Measurements from ENCODE around the gene HMGXB3. TPM values are rescaled to one million over a fixed set of nuclear protein-coding genes. Genes with fewer than 3 reads are reported as not detected.

The HMGXB3 gene
- total RNA-seq, 2 donors from 2014 or later = 21.8 to 40.2 TPM

DNA sequence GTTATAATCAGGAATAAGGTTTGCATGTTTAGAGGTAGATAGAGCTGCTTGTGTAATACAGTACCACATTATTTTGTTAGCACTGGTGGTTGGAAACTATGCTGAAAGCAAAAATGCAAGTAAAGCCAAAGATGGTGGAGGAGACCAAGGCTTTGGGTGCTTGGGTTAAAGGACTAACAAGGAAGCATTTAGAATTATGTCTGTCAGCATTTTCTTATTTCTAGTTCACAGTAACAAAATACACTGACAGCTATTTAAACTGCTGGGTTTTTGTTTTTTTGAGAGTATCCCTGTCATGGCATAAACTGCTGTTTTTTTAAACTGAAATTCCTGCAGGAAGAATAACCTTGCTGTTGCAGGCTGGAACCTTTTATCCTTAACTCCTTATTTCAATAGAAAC is 6.5 kb downstream of the HMGXB3 start:
- Histone ChIP-seq H3K4me1 (peaks cover 8% of the 10 kb centered on the region), H3K27ac (no peak overlapping the region), H3K4me3 (no peak overlapping the region), H3K9me3 (no peaks in the 10 kb centered on the region), H3K36me3 (no peaks in the 10 kb centered on the region), H3K27me3 (no peaks in the 10 kb centered on the region), H3K9ac (ENCODE audit: low read depth in 2 of 2, low read length in 2 of 2) (no peak overlapping the region)
- TF ChIP-seq, protein P1, sequence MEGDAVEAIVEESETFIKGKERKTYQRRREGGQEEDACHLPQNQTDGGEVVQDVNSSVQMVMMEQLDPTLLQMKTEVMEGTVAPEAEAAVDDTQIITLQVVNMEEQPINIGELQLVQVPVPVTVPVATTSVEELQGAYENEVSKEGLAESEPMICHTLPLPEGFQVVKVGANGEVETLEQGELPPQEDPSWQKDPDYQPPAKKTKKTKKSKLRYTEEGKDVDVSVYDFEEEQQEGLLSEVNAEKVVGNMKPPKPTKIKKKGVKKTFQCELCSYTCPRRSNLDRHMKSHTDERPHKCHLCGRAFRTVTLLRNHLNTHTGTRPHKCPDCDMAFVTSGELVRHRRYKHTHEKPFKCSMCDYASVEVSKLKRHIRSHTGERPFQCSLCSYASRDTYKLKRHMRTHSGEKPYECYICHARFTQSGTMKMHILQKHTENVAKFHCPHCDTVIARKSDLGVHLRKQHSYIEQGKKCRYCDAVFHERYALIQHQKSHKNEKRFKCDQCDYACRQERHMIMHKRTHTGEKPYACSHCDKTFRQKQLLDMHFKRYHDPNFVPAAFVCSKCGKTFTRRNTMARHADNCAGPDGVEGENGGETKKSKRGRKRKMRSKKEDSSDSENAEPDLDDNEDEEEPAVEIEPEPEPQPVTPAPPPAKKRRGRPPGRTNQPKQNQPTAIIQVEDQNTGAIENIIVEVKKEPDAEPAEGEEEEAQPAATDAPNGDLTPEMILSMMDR (IDR thresholded peaks at IDR 0.05) = no peak
- intact Hi-C loops (cut with DNase I) = no loop called here
- no peak for DNase-seq

DNA sequence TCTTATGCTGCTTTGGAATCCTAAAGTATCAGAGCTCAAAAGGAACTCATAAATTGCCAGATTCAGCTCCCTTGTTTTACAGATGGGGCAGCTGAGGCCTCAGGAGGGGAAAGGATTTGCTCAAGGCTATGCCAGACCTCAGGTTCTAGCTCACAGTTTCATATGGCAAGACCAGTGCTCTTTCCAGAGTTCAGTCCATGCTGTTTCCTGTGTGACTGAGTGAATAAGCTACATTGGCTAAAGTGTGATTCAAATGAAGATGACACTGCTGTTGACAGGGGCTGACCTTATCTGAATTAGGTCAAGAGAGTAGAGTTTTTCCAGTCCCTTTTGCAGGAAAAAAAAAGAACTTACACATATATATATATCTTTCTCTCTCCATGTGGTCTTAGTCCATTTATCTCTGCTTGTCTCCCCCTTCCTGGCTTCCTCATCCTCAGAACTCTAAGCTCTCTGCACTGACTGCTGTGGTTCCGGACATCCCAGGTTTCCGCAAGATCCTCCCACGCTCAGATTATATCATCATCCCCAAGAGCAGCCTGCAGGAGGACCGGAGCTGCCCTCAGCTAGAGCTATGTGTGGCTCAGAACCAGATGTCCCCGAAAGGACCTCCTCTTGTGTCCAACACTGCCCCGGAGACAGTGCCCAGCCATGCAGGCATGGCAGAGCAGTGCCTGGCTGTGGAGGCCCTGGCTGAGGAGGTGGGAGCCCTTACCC is 9.3 kb downstream of the HMGXB3 start:
- H3K36me3 ChIP-seq = peaks cover 9% of the 10 kb centered on the region
- no peaks in the 10 kb centered on the region for H3K9me3 ChIP-seq
- H3K9ac ChIP-seq (ENCODE audit: low read depth in 2 of 2, low read length in 2 of 2) = no peak overlapping the region
- TF ChIP-seq, protein P1 (IDR thresholded peaks at IDR 0.05) = no peak
- no peaks in the 10 kb centered on the region for H3K27me3 ChIP-seq
- no peaks in the 10 kb centered on the region for H3K4me1 ChIP-seq
- DNase-seq = no peak
- H3K4me3 ChIP-seq = no peak overlapping the region
- H3K27ac ChIP-seq = no peak overlapping the region
- intact Hi-C loops (cut with DNase I) = no loop called here

DNA sequence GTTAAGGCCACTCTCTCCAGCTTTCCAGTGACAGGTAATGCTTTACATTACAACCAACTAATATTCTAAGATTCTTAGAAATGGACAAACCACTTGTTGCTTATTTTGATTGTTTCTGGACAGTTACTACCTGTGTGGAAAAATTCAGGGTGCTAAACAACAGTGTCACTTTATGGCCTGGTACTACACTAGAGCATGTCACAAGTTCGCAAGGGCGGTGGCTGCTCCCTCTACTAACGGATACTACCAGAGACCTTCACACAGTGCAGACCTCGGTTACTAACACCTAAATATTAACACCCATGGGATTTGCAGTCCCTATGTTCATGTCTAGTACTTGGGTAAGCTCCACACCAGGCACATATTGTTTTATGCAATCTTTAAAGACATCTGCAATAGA is 13.4 kb downstream of the HMGXB3 start:
- Histone ChIP-seq H3K27ac (no peak overlapping the region), H3K4me1 (no peaks in the 10 kb centered on the region), H3K9me3 (no peaks in the 10 kb centered on the region), H3K4me3 (no peak overlapping the region), H3K9ac (ENCODE audit: low read depth in 2 of 2, low read length in 2 of 2) (no peak overlapping the region), H3K27me3 (no peaks in the 10 kb centered on the region), H3K36me3 (peaks cover 9% of the 10 kb centered on the region)
- no peak for DNase-seq
- TF ChIP-seq, protein P1 (IDR thresholded peaks at IDR 0.05) = no peak
- intact Hi-C loops (cut with DNase I) = no loop called here

DNA sequence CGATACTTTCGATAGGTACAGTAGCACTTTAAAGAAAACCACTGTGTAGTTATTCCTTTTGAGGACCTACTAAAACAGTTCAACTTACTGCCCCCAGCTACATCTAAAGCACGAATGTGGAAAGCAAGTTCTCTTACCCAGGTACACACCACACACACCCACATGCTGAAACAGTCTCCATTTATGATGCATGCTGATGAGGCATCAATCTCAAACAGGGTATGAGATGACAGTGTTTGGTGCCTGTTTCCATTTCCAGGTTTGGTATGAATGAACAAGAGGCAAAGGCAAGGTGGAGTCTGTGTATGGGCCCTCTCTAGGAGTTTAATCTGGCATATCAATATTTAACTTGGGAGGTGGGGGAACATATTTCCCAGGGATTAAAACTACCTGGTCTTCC is 13.9 kb downstream of the HMGXB3 start:
- H3K4me3 ChIP-seq = no peak overlapping the region
- no peaks in the 10 kb centered on the region for H3K27me3 ChIP-seq
- H3K4me1 ChIP-seq = no peaks in the 10 kb centered on the region
- TF ChIP-seq, protein P1 (IDR thresholded peaks at IDR 0.05) = no peak
- intact Hi-C loops (cut with DNase I) = no loop called here
- no peaks in the 10 kb centered on the region for H3K9me3 ChIP-seq
- DNase-seq = no peak
- H3K36me3 ChIP-seq = peaks cover 9% of the 10 kb centered on the region
- H3K27ac ChIP-seq = no peak overlapping the region
- H3K9ac ChIP-seq (ENCODE audit: low read depth in 2 of 2, low read length in 2 of 2) = no peak overlapping the region

DNA sequence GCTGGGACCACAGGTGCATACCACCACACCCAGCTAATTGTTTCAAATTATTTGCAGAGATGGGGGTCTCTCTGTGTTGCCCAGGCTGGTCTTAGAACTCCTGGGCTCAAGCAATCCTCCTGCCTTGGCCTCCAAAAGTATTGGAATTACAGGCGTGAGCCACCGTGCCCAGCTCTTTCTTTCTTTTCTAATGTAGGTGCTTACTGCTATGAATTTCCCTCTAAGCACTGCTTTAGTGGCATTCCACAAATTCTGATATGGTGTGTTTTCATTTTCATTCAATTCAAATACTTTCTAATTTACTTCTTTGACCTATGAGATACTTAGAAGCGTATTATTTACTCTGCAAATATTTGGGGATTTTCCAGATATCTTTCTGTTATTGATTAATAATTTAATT is 14.9 kb downstream of the HMGXB3 start:
- H3K4me3 ChIP-seq = no peak overlapping the region
- H3K36me3 ChIP-seq = peaks cover 15% of the 10 kb centered on the region
- H3K9me3 ChIP-seq = no peaks in the 10 kb centered on the region
- DNase-seq = no peak
- TF ChIP-seq, protein P1 (IDR thresholded peaks at IDR 0.05) = no peak
- H3K9ac ChIP-seq (ENCODE audit: low read depth in 2 of 2, low read length in 2 of 2) = no peak overlapping the region
- intact Hi-C loops (cut with DNase I) = no loop called here
- H3K4me1 ChIP-seq = no peaks in the 10 kb centered on the region
- no peaks in the 10 kb centered on the region for H3K27me3 ChIP-seq
- no peak overlapping the region for H3K27ac ChIP-seq
